Fibroblast of skin of back (primary cell): ENCODE data around the gene CCNDBP1.
"Not testable (repeated sequence)": the region's sequence is repeated elsewhere in the genome, so short reads cannot be mapped to it uniquely, and the experiment has no call there.

ENCODE experiments used
- DNase-seq: peaks from one replicate; pipeline ENCODE4 v3.0.0-alpha.2; 2013

CCNDBP1 gene

DNA sequence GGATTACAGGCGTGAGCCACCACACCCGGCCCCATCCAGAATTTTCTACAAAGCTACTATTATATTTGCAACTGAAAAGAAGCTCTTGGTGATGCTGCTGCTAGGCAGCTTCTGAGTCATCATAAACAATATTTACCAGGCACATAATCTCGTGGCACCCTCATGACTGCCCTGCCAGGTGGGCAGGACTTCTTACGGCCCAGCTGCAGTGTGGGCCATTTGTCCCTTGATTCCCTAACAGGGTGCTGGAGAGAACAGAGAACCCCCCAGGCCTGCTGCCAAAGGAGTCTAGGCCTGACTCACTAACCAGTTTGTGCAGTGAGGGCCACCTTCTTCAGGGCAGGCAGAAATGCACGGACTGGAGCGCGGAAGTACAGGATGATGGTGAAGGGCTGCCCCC, 30.8 kb downstream of the CCNDBP1 start:
- no peak for DNase-seq

- peak; percentile 14 for DNase-seq
Measured at GRCh38 chr15:43218908-43219706, 33.9 kb downstream of the CCNDBP1 start.

DNA sequence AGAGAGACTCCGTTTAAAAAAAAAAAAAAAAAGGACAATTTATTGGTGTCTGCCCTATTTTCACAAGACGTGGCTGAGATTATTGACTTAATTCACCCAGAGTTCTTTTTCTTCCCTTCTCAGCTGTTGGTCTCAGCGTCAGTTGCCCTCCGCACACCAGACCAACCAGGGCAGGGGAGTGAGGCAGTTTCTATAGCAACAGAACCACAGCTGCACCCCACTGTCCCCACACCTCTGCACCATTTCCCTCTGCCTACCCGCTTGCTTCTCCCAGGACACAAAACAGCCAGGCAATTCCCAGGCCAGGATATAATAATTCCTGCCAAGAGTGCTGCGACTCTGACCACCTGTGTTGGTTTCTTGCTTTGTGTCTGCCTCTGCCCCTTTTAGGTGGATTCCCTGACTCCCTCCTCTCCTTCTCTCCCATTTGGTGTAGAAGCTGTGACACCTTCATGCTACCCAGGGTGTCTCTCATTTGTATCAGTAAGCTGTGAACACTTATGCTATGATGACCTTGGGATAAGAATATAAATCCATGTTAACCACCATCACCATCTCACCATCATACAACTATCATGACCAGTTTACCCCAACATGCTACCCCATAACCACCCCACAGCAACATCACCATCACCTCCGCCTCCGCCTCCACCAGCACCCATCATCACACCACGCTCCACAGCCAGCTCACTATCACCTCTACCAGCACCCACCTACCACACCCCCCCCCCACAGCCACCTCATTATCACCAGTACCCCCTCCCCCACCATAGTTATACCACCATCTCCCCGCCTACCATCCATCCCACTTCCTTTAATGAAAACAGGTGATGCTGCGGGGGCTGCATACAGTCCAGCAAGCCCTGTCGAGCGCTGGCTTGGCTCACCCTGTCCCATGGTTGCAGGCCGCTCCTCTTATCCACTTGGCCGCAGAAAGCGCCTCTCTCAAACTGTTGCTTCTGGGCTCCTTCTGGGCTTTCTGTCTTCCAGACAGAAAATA, 35.0 kb downstream of the CCNDBP1 start:
- no peak for DNase-seq

DNA sequence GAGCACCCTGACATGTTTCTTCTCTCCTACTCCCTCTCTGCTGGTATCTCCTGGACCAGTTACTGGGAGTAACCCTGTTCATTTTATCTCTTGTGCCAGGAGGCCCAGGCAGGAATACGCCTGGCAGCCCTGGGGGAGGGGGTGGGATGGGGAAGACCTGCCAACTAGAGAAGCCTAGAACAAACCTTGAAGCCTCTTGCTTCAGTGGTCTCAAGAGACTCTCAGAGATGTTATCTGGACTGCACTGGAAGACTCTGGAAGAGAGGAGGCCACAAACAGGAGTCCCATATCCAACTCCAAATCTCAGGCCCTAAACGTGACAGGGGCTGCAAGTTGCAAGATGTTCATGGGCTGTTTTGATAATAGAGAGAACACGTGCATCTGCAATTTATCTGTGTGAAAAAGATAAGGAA, 35.8 kb downstream of the CCNDBP1 start, which contains the start of gene EPB42:
Gene EPB42 (minus strand): TSS at position 28 of the 413 bp plus-strand sequence. CDS start 193 bp downstream, outside the sequence.
- DNase-seq = no peak

GRCh38 chr15:43221422-43221821, 36.2 kb downstream of the CCNDBP1 start:
- no peak for DNase-seq

GRCh38 chr15:43225201-43225949, 40.2 kb downstream of the CCNDBP1 start:
- peak; percentile 65 for DNase-seq

- not testable (repeated sequence) for DNase-seq
Measured at GRCh38 chr15:43225950-43226255, 40.7 kb downstream of the CCNDBP1 start.

- DNase-seq = no peak
Measured at GRCh38 chr15:43226436-43227305, 41.5 kb downstream of the CCNDBP1 start.

DNA sequence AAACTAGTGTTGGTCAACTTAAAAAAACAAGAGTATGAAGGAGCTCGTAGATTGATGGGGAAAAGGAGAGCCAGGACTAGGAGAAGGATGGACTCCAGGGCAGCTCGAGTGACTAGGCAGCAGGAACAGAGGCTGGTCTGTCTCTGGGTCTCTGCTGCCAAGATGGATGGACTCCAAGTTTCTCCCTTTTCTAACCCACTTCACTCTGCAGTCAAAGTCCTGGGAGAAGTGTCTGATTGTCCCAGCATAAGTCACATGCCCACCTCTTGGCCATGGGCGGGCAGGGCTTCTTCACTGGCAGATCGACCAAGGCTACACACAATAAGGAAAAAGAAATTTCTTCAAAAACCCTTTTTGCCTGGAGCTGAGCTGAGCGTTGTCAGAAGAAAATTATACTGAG, 44.8 kb downstream of the CCNDBP1 start:
- no peak for DNase-seq

DNA sequence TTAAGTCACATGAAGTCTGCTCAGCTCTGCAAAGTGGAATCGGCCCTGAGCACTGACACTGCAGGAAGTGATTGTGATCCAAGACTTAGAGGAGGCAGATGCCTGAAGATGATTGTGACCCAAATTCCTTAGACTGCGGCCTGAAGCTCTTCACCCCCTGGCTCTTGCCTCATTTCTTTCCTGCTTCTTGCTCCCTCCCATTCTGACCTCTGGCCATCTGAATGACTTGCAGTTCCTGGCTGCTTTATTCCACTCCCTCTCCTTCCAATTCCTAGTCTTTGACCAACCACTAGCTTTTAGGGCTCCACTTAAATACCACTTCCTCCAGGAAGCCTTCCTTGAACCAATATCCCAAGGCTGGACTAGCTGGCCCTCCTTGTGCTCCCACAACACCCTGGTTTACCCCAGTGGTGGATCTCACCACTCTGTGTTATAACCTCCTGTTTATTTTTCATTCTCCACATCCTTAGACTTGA, 45.5 kb downstream of the CCNDBP1 start:
- peak; percentile 24 for DNase-seq

- DNase-seq = no peak
Measured at GRCh38 chr15:43232289-43232874, 47.2 kb downstream of the CCNDBP1 start.

- no peak for DNase-seq
Measured at GRCh38 chr15:43235536-43235935, 50.3 kb downstream of the CCNDBP1 start.

GRCh38 chr15:43237842-43238470, 52.8 kb downstream of the CCNDBP1 start:
- no peak for DNase-seq

GRCh38 chr15:43238671-43239131, 53.5 kb downstream of the CCNDBP1 start:
- DNase-seq = no peak

GRCh38 chr15:43239732-43240491, 54.7 kb downstream of the CCNDBP1 start:
- DNase-seq = no peak

DNA sequence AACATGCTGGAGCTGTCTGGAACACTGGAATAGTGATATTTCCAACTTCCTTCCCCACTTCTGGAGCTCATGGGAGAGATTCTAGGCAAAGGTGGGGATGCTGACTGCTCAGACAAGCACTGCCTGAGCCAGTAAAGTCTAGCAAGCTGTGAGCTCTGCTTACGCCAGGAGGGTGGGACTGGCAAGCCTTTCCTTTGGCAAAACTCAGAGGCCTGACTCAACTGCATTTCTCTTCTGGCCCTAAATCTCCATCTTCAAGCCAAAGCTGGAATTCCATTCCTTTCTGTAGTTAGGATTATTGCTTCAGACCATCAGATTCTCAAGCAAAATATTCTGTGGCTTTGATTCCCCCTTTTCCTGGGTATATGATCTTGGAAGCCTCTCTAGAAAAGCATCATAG, 55.9 kb downstream of the CCNDBP1 start:
- peak; percentile 18 for DNase-seq

DNA sequence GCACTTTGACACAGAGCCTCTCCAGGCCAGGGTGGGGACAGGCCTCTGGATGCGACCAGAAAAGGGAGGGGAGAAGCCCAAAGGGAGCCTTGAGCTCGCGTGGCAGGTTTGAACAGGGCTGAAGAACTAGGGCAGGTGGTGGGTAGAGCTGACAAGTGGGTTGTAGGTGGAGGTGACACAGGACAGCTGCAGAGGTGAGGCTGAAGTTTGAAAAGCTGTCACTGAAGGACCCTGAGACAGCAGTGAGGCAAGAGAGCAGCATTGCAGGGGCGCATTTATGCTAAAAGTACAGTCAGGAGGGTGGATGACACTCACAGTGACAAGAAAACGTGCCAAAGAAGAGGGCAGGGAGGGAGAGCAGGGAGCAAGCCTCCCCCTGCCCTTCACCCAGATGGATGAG, 57.4 kb downstream of the CCNDBP1 start:
- no peak for DNase-seq

DNA sequence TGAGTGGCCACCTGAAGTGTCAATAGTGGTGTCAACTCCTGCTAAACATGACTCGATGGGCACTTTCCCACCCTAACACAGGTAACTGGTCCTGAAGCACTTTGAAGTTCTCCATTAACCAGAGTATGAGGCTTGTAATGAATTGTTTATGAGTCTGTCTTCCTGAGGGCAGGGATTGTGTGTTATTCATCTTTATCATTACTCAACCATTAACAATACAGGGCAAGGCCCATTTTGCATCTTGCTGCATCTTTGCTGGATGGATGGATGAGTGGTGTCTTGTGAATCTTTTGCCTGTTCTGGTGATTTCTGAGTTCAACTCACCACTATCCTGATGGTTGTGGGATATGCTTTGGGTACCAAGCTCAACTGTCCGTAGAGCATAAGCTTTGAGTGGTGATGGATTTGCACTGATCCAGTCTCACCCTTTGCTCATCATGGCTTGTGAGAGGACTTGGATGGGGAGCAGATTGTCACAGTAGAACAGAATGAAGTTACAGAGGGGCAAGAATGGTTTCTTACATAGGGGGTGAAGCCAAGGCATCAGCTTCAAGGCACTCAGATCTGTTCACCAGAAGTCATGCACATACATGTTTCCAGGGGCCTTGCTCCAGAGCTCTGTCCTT, 57.9 kb downstream of the CCNDBP1 start:
- DNase-seq = no peak

GRCh38 chr15:43244092-43244491, 58.9 kb downstream of the CCNDBP1 start:
- no peak for DNase-seq
